Measurements from ENCODE around the gene KIF26B.

GRCh38 chr1:245461681-245462080 lies 306.9 kb downstream of the KIF26B start:
- TF ChIP-seq CTCF (conservative IDR thresholded peaks at IDR 0.05; ENCODE audit: low read length) (no peak), EZH2phosphoT487 (IDR thresholded peaks at IDR 0.05; ENCODE audit: borderline replicate concordance) (no peak)

Data from Loucy (cell line).